GM12891 (cell line): ENCODE measurements around the gene MCTP2.

ENCODE experiments used
- DNase-seq: peaks from one replicate; pipeline ENCODE4 v3.0.0; 2011; ENCODE audit warnings: low spot score; ENCODE audit not compliant: insufficient read length
- FAIRE-seq: peaks from 2 replicates; lab custom pipeline; 2011; peaks lifted over from hg19 to GRCh38; lab: Jason Lieb, UNC
- PAX5 ChIP-seq: IDR thresholded peaks from 2 replicates; pipeline ENCODE4 v1.6.1; 2011; ENCODE audit warnings: low read length, moderate library complexity, mild to moderate bottlenecking; ENCODE audit not compliant: insufficient read depth, severe bottlenecking
- POLR2A ChIP-seq: IDR thresholded peaks from 2 replicates; pipeline ENCODE4 v1.6.1; 2011; ENCODE audit warnings: low read depth, low read length, control low read depth
- POLR2AphosphoS5 ChIP-seq: IDR thresholded peaks from 2 replicates; pipeline ENCODE4 v1.6.1; 2011; ENCODE audit warnings: low read depth, low read length, control low read depth
- POU2F2 ChIP-seq: IDR thresholded peaks from 2 replicates; pipeline ENCODE4 v1.6.1; 2011; ENCODE audit warnings: low read depth, mild to moderate bottlenecking, control low read depth, low read length, moderate library complexity
- SPI1 ChIP-seq: IDR thresholded peaks from 2 replicates; pipeline ENCODE4 v1.6.1; 2011; ENCODE audit warnings: low read depth, low read length, control low read depth
- TAF1 ChIP-seq: IDR thresholded peaks from 2 replicates; pipeline ENCODE4 v1.6.1; 2011; ENCODE audit warnings: low read depth, low read length, control low read depth

The MCTP2 gene

DNA sequence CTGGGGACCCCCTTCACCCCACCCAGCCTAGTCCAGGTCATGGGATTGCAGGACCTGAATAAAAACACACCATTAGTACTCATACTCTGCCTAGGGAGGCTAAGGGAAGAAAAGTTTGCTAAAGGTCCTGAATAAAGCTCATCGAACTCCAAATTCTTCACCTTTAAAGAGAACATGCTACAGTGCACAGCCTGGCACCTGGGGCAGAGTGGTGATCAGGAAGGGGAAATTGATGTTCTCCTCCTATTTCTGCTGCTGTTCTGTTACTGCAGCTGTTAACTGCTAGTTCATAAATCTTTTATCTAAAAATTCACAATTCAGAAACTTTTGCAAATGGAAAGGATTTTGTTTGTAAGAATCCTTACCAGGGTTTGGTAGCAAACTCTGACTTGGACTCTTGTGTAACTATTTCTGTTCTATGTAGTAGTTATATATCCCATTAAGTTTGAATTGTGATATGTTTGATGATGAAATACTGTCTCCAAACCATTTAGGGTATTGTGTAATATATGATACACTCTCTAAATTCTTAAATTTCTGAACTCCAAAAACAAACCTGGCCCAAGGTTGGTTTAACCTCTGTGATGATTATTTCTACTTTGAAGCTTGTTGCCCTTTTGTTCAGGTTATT, 27.9 kb downstream of the MCTP2 start:
- no peak for DNase-seq
- no peak for FAIRE-seq

DNA sequence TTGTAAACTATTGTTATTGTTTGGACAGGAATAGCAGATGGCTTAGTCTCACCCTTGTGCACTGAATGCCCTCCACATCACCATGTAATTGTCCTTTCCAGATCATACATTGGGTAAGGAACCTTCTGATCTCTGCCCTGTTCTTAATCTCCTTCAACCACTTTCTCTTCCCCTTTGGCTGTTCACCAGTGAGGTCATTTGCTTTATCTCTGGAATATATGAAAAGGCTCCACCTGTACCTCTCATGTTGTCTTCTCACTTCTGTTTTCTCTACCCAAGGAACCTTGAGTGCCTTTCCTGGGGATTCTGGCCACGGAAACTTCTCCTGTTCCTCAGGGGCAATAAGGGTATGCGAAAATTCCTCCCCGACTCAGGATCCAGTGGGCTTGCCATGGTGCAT, 28.5 kb downstream of the MCTP2 start:
- no peak for FAIRE-seq
- TF ChIP-seq SPI1 (peak; percentile 36), POLR2A (no peak)
- DNase-seq = no peak

More for the DNA sequence above, 27.9 kb downstream of the MCTP2 start:
- TF ChIP-seq SPI1 = no peak
- no peak for TF ChIP-seq POLR2AphosphoS5
- no peak for TF ChIP-seq PAX5
- no peak for TF ChIP-seq POLR2A
- TF ChIP-seq TAF1 = no peak
- TF ChIP-seq POU2F2 = no peak

DNA sequence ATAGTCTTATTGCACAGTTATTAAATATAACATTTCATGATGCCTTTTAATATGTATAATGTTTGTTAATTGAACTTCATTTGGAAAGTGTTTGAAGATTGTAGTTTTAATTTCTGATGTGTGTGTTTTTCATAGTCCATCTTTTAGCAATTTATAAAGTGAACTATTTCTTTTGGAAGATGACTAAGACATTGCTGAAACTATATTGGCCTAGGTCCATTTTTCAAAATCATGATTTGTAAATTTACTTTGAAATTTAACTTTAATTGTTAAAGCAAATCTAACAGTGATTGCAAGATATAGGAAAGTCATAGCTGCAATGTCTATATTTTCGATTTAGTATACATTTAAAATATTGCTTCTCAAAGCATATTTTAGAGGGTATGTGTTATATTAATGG, 30.8 kb downstream of the MCTP2 start:
- DNase-seq (no peak), FAIRE-seq (no peak)
- TF ChIP-seq PAX5 (no peak), POLR2AphosphoS5 (no peak), SPI1 (no peak), POLR2A (no peak), POU2F2 (no peak), TAF1 (no peak)

DNA sequence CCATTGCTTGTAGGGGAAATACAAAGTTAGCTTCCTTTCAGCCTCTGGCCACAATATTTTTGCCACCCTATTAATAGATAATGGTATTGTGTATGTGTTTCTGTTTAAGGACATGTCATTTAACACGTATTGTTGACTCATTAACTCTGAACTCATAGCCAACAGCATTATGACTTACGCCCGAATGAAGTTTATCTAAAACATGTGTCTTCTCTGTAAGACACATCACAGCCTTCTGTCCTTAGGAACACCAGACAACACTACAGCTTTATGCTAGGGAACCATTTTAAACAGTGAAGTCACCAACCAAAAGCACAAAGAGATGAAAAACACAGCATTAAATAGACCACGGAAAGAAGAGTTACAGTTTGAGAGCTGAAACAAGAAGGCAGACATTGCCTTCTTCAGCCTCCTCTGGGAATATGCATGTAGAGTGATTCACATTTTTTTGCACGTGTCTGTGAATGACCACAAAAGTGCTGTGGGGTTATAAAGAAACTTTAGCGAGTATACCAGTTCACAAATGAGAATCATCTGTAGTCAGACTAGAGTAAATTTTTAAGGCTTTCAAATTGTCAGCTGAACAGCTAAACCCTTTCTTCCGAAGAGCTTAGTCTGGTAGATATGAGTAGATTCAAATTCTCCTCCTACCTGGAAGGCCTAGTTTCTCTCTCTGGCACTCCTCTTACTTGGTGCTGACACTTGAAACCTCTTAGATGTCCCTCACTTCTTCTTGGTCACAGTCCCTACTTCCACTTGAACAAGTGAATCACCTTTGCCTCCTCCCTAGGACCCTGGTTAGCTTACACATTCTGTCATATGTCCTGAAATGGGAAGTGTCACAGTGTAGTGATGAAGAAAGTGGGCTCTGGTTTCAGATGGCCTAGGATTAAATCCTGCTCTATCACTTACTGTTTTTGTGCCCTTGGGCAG, 32.2 kb downstream of the MCTP2 start:
- TF ChIP-seq TAF1 (no peak), POLR2AphosphoS5 (no peak), SPI1 (no peak), PAX5 (no peak), POLR2A (no peak), POU2F2 (no peak)
- FAIRE-seq = peak; percentile 65
- DNase-seq = no peak

DNA sequence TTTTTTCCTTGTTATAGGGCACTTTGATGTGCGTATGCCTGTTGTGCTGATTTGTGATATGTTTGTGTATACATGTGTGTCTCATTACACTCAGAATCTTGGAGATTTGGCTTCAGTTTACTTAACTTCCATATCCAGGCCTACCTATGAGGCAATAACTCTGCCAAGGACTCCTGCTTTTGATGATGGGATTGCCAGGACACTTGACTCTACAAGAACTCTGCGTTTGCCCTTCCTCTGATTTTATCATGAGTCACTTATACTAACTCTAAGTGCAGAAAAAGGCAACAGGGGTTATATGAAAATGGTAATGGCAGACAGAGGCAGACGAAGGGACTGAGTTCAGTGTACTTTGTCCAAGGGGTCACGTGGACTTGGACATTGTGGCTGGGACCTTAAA, 33.6 kb downstream of the MCTP2 start:
- FAIRE-seq = no peak
- no peak for DNase-seq
- TF ChIP-seq POLR2AphosphoS5 (no peak), PAX5 (no peak), TAF1 (no peak), POLR2A (no peak), SPI1 (no peak), POU2F2 (no peak)

DNA sequence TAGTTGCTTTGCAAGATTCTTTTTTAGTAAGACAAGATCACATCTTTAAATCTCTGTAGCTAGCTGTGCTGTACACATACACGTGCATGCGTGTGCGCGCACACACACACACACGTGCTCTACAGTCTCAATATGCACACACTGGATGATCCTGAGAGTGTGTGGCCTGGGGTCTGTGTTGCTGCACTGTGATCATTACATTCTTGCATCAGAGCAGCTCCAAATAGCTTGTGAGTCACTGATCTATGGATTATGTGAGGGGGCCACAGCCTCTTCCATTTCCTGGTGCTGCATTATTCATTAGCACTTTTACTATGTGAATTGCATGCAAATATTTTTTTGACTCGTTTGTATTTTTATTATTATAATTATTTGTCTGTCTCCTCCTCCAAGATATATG, 34.6 kb downstream of the MCTP2 start:
- no peak for TF ChIP-seq POU2F2
- FAIRE-seq (no peak), DNase-seq (no peak)

DNA sequence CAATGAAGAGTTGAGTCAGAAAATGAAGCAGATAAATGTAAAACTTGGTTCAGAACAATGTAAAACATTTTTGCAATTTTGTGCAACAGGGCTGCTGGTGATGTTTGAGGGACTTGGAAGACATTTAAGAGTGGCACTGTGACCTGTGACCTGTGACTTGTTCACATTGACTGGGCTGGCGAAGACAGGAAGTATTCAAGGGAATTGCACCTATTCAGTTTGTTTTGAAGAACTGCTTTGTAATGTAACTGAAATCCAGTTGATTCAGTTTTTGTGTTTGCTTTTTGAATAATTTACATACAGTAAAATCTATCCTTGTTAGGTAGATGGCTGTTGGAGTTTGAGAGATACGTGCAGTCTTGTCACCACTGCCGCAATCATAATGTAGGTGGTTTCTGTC, 35.4 kb downstream of the MCTP2 start:
- no peak for DNase-seq
- FAIRE-seq = no peak

DNA sequence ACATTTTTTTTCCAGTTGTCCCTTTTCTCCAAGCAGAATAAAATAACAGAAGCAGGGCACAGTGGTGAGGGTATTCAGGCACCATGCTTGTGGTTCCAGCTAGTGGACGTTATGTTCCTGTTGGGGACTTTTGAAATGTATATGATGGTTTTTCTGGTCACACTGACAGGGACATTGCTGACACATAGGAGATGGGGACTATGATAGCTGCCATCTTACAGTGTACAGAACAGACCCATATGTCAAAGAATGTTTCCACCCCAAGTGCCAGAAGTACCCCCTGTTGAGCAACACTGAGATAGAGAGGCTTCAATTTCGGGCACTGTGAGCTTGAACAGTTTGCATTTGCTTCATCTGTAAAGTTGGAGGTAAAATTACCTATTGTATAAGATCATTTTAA, 38.6 kb downstream of the MCTP2 start:
- TF ChIP-seq SPI1 (no peak), POLR2A (no peak), TAF1 (no peak), PAX5 (no peak), POU2F2 (no peak), POLR2AphosphoS5 (no peak)
- FAIRE-seq (no peak), DNase-seq (no peak)

More for the DNA sequence above, 35.4 kb downstream of the MCTP2 start:
- TF ChIP-seq SPI1 (no peak), POLR2A (no peak), TAF1 (no peak), POLR2AphosphoS5 (no peak), POU2F2 (no peak), PAX5 (no peak)

DNA sequence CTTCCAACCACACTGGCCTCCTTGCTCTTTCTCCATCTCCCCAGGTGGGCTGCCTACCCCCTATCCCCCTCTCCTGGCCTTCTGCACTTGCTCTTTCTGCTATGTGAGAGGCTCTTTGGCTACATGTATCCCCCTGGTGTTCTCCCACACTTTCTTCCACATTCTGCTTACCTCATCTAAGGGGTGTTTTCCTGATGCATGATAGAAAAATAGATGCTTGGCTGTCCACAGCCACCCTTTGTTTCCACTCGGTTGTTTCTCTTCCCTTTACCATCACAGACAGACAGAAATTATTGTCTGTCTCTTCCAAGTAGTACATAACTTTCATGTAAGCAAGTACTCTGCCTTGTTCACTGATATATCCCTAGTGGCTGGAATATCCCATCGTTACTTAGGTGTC, 39.2 kb downstream of the MCTP2 start:
- DNase-seq (no peak), FAIRE-seq (no peak)
- no peak for TF ChIP-seq POLR2A
- no peak for TF ChIP-seq POLR2AphosphoS5
- TF ChIP-seq TAF1 = no peak
- no peak for TF ChIP-seq POU2F2
